Peyer's patch (tissue), 4 donors: ENCODE data around the gene SCAF11. TPM values are rescaled to one million over a fixed set of nuclear protein-coding genes. Genes with fewer than 3 reads are reported as not detected.
A peak's percentile ranks its signal among the peaks of the same experiment; 100 is the strongest.

Source experiments
- DNase-seq, 3 donors: peaks; one replicate each; pipeline ENCODE4 v3.0.0-alpha.2; 2017 to 2019
- H3K27ac ChIP-seq, 4 donors: fragments of 200-600 bp; sonication (generic); one replicate each; pipeline ENCODE4 v1.5.1; 2016 to 2019
- H3K27me3 ChIP-seq, 2 donors: fragments of 200-600 bp; sonication (generic); one replicate each; pipeline ENCODE4 v1.5.1; 2019
- H3K36me3 ChIP-seq, 3 donors: fragments of 200-600 bp; sonication (generic); one replicate each; pipeline ENCODE4 v1.5.1; 2016 to 2019
- H3K4me1 ChIP-seq, 4 donors: fragments of 200-600 bp; sonication (generic); one replicate each; pipeline ENCODE4 v1.5.1; 2016 to 2019
- H3K4me3 ChIP-seq, 4 donors: fragments of 200-600 bp; sonication (generic); 1 replicate in 3 of 4; 2 replicates in 1 of 4; pipeline ENCODE4 v1.5.1; 2016 to 2019; ENCODE audit warnings: mild to moderate bottlenecking in 1 of 4
- H3K9me3 ChIP-seq, 4 donors: fragments of 200-600 bp; sonication (generic); one replicate each; pipeline ENCODE4 v1.5.1; 2016 to 2019; ENCODE audit warnings: mild to moderate bottlenecking in 1 of 4
- CTCF ChIP-seq, 6 experiments: fragments of 450-650 bp in 4 of 6; fragments of 200-600 bp in 2 of 6; sonication (generic) in 1 of 6; IDR thresholded peaks; one replicate each; pipeline ENCODE4 v1.5.1; 2017 to 2019; ENCODE audit warnings: antibody characterized with exemption in 6 of 6, mild to moderate bottlenecking in 3 of 6, moderate library complexity in 1 of 6
- POLR2A ChIP-seq, 2 donors: fragments of 450-650 bp; IDR thresholded peaks; one replicate each; pipeline ENCODE4 v1.5.1; 2017; ENCODE audit warnings: antibody characterized with exemption in 2 of 2, mild to moderate bottlenecking in 2 of 2, moderate library complexity in 2 of 2
- total RNA-seq, 4 donors: library from RNA; depleted of rRNA; stranded (reverse); fragments of >200 nt; gene quantifications; one replicate each; pipeline ENCODE4 v1.1.0, GENCODE V29; 2016

The SCAF11 gene
- total RNA-seq, 4 donors from 2014 or later = 93.3 to 277 (median 210) TPM

GRCh38 chr12:45893240-45893639, 97.1 kb downstream of the SCAF11 start:
- H3K9me3 ChIP-seq = no peaks in the 10 kb centered on the region
- no peak for DNase-seq
- H3K27me3 ChIP-seq = no peaks in the 10 kb centered on the region
- H3K4me3 ChIP-seq = no peak overlapping the region
- no peaks in the 10 kb centered on the region for H3K4me1 ChIP-seq
- H3K27ac ChIP-seq = no peak overlapping the region
- peaks cover 0 to 59% (median 0%) of the 10 kb centered on the region in 3 donors for H3K36me3 ChIP-seq
- TF ChIP-seq POLR2A (IDR thresholded peaks at IDR 0.05) (no peak), CTCF (IDR thresholded peaks at IDR 0.05) (no peak)

- H3K36me3 ChIP-seq = peaks cover 0 to 51% (median 0%) of the 10 kb centered on the region in 3 donors
- TF ChIP-seq POLR2A (IDR thresholded peaks at IDR 0.05) = no peak
- peak in 1 of 6 experiments; percentile 3 for TF ChIP-seq CTCF (IDR thresholded peaks at IDR 0.05)
- no peaks in the 10 kb centered on the region for H3K27me3 ChIP-seq
- H3K4me1 ChIP-seq = no peaks in the 10 kb centered on the region
- no peaks in the 10 kb centered on the region for H3K9me3 ChIP-seq
- H3K27ac ChIP-seq = no peak overlapping the region
- no peak for DNase-seq
- H3K4me3 ChIP-seq = no peak overlapping the region
Observed at GRCh38 chr12:45890276-45890675, 100.1 kb downstream of the SCAF11 start.

- Histone ChIP-seq H3K27me3 (no peaks in the 10 kb centered on the region), H3K4me3 (no peak overlapping the region), H3K4me1 (no peaks in the 10 kb centered on the region), H3K36me3 (peaks cover 0 to 25% (median 0%) of the 10 kb centered on the region in 3 donors), H3K9me3 (no peaks in the 10 kb centered on the region), H3K27ac (no peak overlapping the region)
- TF ChIP-seq POLR2A (IDR thresholded peaks at IDR 0.05) (no peak), CTCF (IDR thresholded peaks at IDR 0.05) (no peak)
- no peak for DNase-seq
Observed at GRCh38 chr12:45887544-45887943, 102.8 kb downstream of the SCAF11 start.

DNA sequence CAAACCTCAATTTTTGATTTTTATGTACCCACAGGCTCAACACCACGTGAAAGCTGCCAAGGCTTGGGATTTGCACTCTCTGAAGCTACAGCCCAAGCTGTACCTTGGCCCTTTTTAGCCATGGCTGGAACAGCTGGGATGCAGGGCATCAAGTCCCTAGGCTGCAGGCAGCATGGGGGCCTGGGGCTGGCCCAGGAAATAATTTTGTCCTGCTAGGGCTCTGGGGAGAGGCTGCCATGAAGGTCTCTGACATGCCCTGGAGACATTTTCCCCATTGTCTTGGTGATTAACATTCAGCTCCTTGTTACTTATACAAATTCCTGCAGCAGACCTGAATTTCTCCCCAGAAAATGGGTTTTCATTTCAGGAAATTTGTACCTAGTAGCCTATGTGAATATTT, 103.7 kb downstream of the SCAF11 start:
- DNase-seq = no peak
- no peak overlapping the region for H3K27ac ChIP-seq
- H3K4me3 ChIP-seq = no peak overlapping the region
- H3K27me3 ChIP-seq = no peaks in the 10 kb centered on the region
- H3K4me1 ChIP-seq = no peaks in the 10 kb centered on the region
- no peaks in the 10 kb centered on the region for H3K9me3 ChIP-seq
- peaks cover 0 to 22% (median 0%) of the 10 kb centered on the region in 3 donors for H3K36me3 ChIP-seq
- TF ChIP-seq POLR2A (IDR thresholded peaks at IDR 0.05) (no peak), CTCF (IDR thresholded peaks at IDR 0.05) (no peak)

DNA sequence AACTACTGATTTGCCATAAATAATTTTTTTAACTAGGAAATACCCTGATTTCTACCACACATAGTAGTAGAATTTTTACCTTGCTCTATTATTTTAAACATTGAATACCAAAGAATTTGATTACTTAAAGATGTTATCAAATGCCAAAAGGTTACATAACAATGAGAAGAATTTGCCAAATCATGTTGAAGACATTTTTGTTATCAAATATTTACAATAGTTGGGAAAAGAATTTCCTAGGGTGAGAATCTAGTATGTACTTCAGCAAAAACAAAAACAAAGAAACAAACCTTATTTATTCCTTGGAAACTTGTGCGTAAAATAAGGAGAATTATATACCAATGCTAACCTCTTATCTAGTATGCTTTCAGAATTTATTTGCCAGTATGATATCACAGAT, 107.2 kb downstream of the SCAF11 start:
- no peak overlapping the region for H3K4me3 ChIP-seq
- no peak for DNase-seq
- peaks cover 0 to 21% (median 0%) of the 10 kb centered on the region in 3 donors for H3K36me3 ChIP-seq
- H3K9me3 ChIP-seq = no peaks in the 10 kb centered on the region
- TF ChIP-seq CTCF (IDR thresholded peaks at IDR 0.05) (no peak), POLR2A (IDR thresholded peaks at IDR 0.05) (no peak)
- H3K4me1 ChIP-seq = peaks cover 0 to 3% (median 0%) of the 10 kb centered on the region in 4 donors
- H3K27me3 ChIP-seq = no peaks in the 10 kb centered on the region
- H3K27ac ChIP-seq = no peak overlapping the region

DNA sequence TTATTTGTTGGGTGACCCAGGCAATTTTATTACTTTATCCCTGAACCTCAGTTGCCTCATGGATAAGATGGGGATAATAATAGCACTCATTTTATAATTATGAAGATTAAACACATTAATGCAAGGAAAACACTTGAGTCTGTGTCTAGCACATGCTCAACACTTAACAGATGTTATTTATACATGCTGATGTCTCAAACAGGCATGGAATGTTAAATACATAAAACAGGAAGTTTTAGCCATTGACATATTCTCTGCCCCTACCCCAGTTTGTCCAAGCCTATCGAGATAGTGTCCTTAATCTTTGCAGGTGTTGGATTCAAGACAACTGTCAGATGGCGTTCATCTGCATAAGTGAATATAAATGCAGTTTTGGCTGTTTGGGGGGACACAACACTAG, 109.8 kb downstream of the SCAF11 start:
- Histone ChIP-seq H3K36me3 (peaks cover 0 to 25% (median 0%) of the 10 kb centered on the region in 3 donors), H3K27me3 (no peaks in the 10 kb centered on the region), H3K4me3 (no peak overlapping the region), H3K9me3 (no peaks in the 10 kb centered on the region), H3K4me1 (peaks cover 0 to 3% (median 0%) of the 10 kb centered on the region in 4 donors), H3K27ac (no peak overlapping the region)
- no peak for DNase-seq
- TF ChIP-seq POLR2A (IDR thresholded peaks at IDR 0.05) (no peak), CTCF (IDR thresholded peaks at IDR 0.05) (no peak)
